GM06990 (cell line): ENCODE measurements around the gene RPL41.

Source experiments
- DNase-seq: peaks from one replicate; pipeline ENCODE4 v3.0.0-alpha.2; 2011; ENCODE audit not compliant: insufficient read length; ENCODE audit errors: extremely low read depth
- H3K27me3 ChIP-seq: replicated peaks from 2 replicates; pipeline ENCODE4 v1.6.0; 2011; ENCODE audit warnings: low read length; ENCODE audit not compliant: control insufficient read depth, insufficient read depth
- H3K36me3 ChIP-seq: 2 replicates; pipeline ENCODE4 v1.5.1; 2011; ENCODE audit warnings: low read length; ENCODE audit not compliant: control insufficient read depth, insufficient read depth
- H3K4me3 ChIP-seq: replicated peaks from 2 replicates; pipeline ENCODE4 v1.5.1; 2011; ENCODE audit warnings: low read depth, mild to moderate bottlenecking, control low read depth, low read length
- TF ChIP-seq, protein P1 (sequence below): IDR thresholded peaks from 2 replicates; pipeline ENCODE4 v1.5.1; 2011; ENCODE audit warnings: low read length, control low read depth, mild to moderate bottlenecking, inconsistent platforms; ENCODE audit not compliant: insufficient read depth, poor library complexity, severe bottlenecking

Gene RPL41

DNA sequence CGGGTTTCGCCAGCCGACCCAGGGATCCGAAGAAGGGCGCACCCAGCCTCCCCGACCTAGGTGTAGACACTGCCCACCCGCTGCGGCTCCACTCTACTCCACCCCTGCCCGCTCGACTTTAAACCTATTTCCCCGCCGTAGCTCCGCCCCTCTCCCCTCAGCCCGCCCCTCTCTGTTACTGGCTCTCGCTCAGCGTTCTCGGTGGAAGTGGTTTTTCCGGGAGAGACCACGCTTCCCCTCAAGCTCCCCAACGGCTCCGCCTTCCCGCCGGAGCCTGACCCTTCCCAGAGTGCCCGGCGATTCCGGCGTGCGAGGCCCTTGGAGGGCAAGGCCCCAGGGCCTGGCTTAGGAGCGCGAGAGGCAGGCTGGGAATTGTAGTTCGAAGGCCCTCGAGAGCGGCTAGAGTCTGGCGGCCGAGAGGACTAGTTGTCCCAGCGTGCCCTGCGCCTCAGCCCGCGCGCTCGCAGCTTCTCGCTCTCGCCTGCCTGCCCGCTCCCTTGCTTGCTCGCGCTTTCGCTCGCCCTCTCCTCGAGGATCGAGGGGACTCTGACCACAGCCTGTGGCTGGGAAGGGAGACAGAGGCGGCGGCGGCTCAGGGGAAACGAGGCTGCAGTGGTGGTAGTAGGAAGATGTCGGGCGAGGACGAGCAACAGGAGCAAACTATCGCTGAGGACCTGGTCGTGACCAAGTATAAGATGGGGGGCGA, 12.2 kb upstream of the RPL41 start, which contains the start of gene PA2G4:
PA2G4 (plus strand) TSS at position 451 of the 706 bp plus-strand sequence; CDS start at position 630, 179 bp downstream.
- Histone ChIP-seq H3K36me3 (peaks cover 8% of the 10 kb centered on the region), H3K4me3 (peak within 1 kb of the TSS; percentile 92), H3K27me3 (no peaks in the 10 kb centered on the region)
- TF ChIP-seq, protein P1, sequence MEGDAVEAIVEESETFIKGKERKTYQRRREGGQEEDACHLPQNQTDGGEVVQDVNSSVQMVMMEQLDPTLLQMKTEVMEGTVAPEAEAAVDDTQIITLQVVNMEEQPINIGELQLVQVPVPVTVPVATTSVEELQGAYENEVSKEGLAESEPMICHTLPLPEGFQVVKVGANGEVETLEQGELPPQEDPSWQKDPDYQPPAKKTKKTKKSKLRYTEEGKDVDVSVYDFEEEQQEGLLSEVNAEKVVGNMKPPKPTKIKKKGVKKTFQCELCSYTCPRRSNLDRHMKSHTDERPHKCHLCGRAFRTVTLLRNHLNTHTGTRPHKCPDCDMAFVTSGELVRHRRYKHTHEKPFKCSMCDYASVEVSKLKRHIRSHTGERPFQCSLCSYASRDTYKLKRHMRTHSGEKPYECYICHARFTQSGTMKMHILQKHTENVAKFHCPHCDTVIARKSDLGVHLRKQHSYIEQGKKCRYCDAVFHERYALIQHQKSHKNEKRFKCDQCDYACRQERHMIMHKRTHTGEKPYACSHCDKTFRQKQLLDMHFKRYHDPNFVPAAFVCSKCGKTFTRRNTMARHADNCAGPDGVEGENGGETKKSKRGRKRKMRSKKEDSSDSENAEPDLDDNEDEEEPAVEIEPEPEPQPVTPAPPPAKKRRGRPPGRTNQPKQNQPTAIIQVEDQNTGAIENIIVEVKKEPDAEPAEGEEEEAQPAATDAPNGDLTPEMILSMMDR = no peak
- DNase-seq = peak; percentile 98

DNA sequence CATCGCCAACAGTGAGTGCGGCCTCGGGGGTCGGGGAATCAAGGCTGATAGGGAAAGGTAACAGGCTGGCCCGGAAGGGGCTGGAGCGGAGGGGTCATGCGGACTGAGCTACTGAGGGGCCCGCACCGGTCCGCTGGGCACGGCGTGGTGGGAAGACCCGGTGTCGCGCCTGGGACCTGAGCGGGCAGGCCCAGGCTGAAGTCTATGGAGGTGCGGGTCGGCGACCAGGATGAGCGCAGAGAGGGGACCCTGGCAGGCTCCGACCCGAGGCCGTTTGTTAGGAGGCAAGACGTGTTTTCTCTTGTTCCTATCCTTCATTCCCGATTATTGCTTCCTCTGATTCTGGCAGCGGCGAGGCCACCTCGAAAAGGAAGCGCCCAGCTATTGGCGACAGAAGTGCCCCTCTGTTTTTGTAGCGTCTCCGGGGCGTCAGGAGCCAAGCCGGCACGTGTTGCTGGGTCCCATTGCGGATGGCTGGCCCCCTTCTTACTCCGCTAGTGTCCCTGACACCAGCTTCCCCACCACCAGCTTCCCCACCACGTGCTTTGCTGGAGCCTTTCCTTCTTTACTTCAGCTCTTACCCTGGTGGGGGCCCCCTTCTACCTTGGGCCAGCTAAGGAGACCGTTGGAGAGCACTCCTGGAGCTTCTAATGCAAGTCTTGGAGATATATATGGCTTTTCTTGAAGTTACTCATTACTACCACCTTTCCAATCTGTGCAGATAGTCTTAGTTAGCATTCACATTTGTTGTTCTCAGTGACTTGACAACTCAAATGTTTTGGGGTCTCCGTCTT, 11.4 kb upstream of the RPL41 start:
- peaks cover 13% of the 10 kb centered on the region for H3K36me3 ChIP-seq
- peak overlapping the region; percentile 92 for H3K4me3 ChIP-seq
- DNase-seq = no peak
- TF ChIP-seq, protein P1 = peak; percentile 13
- no peaks in the 10 kb centered on the region for H3K27me3 ChIP-seq

DNA sequence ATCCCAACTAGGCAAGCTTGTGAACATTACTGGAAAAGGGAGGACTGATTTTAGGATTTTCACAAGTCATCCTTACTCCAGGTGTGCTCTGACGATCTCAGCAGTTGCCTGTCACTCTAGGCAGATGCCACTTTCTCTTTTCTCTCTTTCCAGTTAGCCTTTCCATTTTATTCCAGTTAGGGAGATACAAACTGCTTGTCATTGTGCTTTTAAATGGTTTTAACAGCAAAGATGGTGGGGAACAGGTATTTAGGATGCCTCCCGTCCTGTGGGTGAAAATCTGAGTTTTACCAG, 10.9 kb upstream of the RPL41 start:
- TF ChIP-seq, protein P1 = no peak
- H3K4me3 ChIP-seq = peak overlapping the region; percentile 92
- no peaks in the 10 kb centered on the region for H3K27me3 ChIP-seq
- peaks cover 16% of the 10 kb centered on the region for H3K36me3 ChIP-seq
- no peak for DNase-seq

DNA sequence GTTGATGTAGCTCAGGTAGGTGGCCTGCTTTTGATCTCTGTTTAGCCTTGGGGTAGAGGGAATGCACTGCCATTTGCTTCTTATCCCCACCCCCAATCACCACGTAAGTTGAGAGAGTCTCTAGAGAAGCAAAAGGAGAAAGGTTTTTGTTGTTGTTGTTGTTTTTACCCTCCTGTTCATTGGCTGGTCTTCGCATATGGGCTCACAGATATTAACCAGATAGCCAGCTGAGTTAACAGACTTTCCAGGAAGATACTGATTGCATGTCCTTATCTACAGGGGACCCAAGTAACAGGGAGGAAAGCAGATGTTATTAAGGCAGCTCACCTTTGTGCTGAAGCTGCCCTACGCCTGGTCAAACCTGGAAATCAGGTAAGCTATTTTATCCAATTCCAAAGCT, 9.2 kb upstream of the RPL41 start:
- H3K27me3 ChIP-seq = no peaks in the 10 kb centered on the region
- no peak for DNase-seq
- TF ChIP-seq, protein P1 = no peak
- peaks cover 23% of the 10 kb centered on the region for H3K36me3 ChIP-seq
- H3K4me3 ChIP-seq = no peak overlapping the region

DNA sequence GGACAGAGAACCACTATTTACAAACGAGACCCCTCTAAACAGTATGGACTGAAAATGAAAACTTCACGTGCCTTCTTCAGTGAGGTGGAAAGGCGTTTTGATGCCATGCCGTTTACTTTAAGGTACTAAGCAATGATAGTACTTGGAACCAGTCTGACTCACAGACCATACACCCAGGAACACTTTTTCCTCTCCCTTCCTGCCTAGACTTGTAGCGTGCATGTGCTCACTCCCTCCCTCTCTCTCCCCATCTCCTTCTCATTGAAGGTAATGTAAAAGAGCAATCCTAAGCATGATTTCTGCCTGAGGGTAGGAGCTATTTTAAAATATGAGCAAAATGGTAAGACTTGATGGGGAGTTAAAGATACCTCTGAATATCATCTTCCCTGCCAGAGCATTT, 5.9 kb upstream of the RPL41 start:
- no peak for DNase-seq
- H3K36me3 ChIP-seq = peaks cover 24% of the 10 kb centered on the region

More for the DNA sequence above, 5.9 kb upstream of the RPL41 start:
- H3K4me3 ChIP-seq = no peak overlapping the region
- TF ChIP-seq, protein P1 = no peak
- no peaks in the 10 kb centered on the region for H3K27me3 ChIP-seq
